OCI-M1 (cell line): Measurements from ENCODE around the gene SURF6.
A peak's percentile ranks its signal among the peaks of the same experiment; 100 is the strongest.

ENCODE experiments used
- DNase-seq: peaks from one replicate; lab custom pipeline; 2025; lab: John Stamatoyannopoulos, UW

Gene SURF6

DNA sequence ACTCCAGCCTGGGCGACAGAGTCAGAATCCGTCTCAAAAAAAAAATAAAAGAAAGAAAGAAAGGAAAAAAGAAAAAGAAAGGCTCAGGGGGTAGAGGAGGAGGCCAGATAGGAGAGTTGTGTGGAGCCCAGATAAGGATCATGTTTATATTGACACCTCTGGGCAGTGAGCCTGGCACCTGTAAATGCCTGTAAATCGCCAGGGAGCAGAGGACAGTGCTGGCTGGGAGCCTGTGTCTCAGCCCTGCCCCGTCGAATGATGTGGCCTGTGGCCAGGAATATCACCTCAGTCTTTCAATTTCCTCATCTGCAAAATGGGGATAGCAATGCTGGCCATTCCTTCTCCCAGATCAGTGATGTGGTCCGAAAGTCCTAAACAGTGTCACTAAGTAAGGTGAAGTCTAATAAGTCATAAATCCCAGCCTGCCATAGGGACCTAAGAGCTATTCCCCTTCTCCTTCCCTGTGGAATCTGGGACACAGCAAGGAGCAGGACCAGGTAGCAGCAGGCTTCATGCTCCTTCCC is 50.7 kb downstream of the SURF6 start:
- no peak for DNase-seq

DNA sequence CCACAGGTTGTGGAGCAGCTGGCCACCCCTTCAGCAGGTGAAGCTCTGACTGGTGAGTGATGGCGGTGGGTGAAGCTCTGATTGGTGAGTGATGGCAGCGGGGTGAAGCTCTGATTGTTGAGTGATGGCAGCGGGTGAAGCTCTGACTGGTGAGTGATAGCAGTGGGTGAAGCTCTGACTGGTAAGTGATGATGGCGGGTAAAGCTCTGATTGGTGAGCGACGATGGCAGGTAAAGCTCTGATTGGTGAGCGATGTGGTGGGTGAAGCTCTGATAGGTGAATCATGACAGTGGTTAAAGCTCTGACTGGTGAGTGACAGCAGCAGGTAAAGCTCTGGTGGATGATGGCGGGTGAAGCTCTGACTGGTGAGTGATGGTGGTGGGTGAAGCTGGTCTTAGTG is 51.6 kb downstream of the SURF6 start:
- DNase-seq: no peak

DNA sequence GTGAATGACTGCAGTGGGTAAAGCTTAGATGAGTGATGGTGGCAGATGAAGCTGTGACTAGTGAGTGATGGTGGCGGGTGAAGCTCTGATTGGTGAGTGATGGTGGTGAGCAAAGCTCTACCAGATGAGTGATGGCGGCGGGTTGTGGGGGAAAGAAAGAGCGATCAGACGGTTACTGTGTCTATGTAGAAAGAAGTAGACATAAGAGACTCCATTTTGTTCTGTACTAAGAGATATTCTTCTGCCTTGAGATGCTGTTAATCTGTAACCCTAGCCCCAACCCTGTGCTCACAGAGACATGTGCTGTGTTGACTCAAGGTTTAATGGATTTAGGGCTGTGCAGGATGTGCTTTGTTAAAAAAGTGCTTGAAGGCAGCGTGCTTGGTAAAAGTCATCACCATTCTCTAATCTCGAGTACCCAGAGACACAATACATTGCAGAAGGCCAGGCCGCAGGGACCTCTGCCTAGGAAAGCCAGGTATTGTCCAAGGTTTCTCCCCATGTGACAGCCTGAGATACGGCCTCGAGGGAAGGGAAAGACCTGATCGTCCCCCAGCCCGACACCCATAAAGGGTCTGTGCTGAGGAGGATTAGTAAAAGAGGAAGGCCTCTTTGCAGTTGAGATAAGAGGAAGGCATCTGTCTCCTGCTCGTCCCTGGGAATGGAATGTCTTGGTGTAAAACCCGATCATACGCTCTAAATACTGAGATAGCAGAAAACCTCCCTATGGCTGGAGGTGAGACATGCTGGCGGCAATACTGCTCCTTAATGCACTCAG is 52.5 kb downstream of the SURF6 start:
- DNase-seq: peak; percentile 89

DNA sequence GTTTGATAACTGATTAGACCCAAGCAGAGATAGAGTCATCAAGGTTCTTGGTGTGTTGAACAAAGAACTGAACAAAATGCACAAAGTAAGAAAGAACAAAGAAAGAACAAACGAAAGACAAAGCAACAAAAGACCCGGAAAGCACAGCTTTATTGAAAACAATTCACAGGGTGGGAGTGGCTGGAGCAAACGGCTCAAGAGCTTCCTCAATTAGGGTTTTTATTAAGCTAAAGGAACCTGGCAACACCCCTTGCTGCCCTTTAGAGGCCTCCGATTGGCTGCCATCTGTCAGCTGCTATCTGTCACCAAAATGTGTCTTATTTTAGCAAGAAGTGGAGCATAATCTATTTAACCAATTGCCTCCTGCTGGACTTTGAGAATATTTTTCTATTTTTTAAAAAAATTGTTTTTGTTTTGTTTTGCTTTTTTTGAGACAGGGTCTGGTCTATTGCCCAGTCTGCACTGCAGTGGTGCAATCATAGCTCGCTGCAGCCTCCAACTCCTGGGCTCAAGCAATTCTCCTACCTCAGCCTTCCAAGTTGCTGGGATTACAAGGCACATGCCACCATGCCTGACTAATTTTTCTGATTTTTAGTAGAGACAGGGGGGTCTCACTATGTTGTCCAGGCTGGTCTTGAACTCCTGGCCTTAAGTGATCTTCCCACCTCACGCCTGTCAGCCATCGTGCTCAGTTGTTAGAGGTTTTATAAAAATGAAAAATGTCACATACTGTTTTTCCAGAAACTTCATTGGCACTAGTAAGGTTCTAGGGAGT is 53.3 kb downstream of the SURF6 start:
- peak; percentile 42 for DNase-seq

DNA sequence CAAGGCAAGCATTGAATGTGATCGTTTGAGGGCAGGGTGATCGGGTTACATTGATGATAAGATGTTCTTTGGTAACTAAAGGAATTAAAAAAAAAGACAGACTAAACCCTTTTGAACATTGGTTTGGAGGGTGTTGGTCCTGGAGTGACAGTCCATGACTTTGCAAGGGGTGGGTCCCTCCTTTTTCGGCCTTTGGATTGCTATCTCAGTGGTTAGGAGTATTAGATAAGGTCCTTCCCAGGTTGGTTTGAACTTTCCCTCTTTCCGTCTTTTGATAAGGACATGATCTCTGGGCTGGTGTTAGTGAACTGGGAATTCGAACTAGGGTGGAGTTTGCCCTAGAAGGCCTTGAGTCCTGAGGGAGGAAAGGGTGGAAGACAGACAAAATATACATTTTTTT is 55.6 kb downstream of the SURF6 start:
- DNase-seq: peak; percentile 56
